Esophagus muscularis mucosa (tissue), 4 donors: Measurements from ENCODE around the gene DACT2. TPM values are rescaled to one million over a fixed set of nuclear protein-coding genes. Genes with fewer than 3 reads are reported as not detected.

Experiments used
- DNase-seq: peaks from one replicate; pipeline ENCODE4 v3.0.0-alpha.2; 2017; ENCODE audit errors: extremely low spot score
- H3K27ac ChIP-seq, 4 donors: fragments of 200-600 bp; sonication (generic); replicated peaks in 1 of 4; 1 replicate in 3 of 4; 2 replicates in 1 of 4; pipeline ENCODE4 v1.5.1; 2016 to 2019; ENCODE audit warnings: mild to moderate bottlenecking in 1 of 4
- H3K27me3 ChIP-seq, 4 donors: fragments of 200-600 bp; sonication (generic); one replicate each; pipeline versions ENCODE4 v1.5.1 to v1.6.0; 2016 to 2019
- H3K36me3 ChIP-seq, 4 donors: fragments of 200-600 bp; sonication (generic); one replicate each; pipeline ENCODE4 v1.5.1; 2016 to 2019
- H3K4me1 ChIP-seq, 4 donors: fragments of 200-600 bp; sonication (generic); one replicate each; pipeline ENCODE4 v1.5.1; 2016 to 2019
- H3K4me3 ChIP-seq, 4 donors: fragments of 200-600 bp; sonication (generic); 1 replicate in 2 of 4; 2 replicates in 2 of 4; pipeline ENCODE4 v1.5.1; 2016 to 2019; ENCODE audit warnings: mild to moderate bottlenecking in 4 of 4, moderate library complexity in 1 of 4
- H3K9me3 ChIP-seq, 4 donors: fragments of 200-600 bp; sonication (generic); 1 replicate in 3 of 4; 2 replicates in 1 of 4; pipeline ENCODE4 v1.5.1; 2016 to 2019
- CTCF ChIP-seq, 3 experiments: fragments of 200-600 bp in 2 of 3; fragments of 450-650 bp in 1 of 3; sonication (generic) in 2 of 3; IDR thresholded peaks; one replicate each; pipeline ENCODE4 v1.5.1; 2017 to 2019; ENCODE audit warnings: antibody characterized with exemption in 3 of 3, mild to moderate bottlenecking in 2 of 3, moderate library complexity in 1 of 3
- EP300 ChIP-seq: sonication (generic); formaldehyde crosslinking; IDR thresholded peaks from one replicate; pipeline ENCODE4 v1.6.1; 2017; ENCODE audit warnings: antibody characterized with exemption
- POLR2A ChIP-seq: fragments of 450-650 bp; IDR thresholded peaks from one replicate; pipeline ENCODE4 v1.6.1; 2017; ENCODE audit warnings: antibody characterized with exemption, moderate library complexity, mild to moderate bottlenecking, low read depth
- POLR2AphosphoS5 ChIP-seq, 2 donors: sonication (generic); formaldehyde crosslinking; IDR thresholded peaks; one replicate each; pipeline ENCODE4 v1.6.1; 2017; ENCODE audit warnings: antibody characterized with exemption in 2 of 2
- WGBS: methylation state at CpG from one replicate; pipeline ENCODE4 v1.1.5; 2018; 5-methylcytosine and 5-hydroxymethylcytosine counted together
- intact Hi-C: fragments of 100-400 bp; cut with DNase I; formaldehyde crosslinking; loops from one replicate; pipeline ENCODE4 v1.15.1; 2023
- total RNA-seq, 4 donors: library from RNA; depleted of rRNA; stranded (reverse); fragments of >200 nt; gene quantifications; one replicate each; pipeline versions ENCODE4 v1.1.0 to v1.2.1, GENCODE V29; 2016

Gene DACT2
- total RNA-seq, 4 donors from 2014 or later: 0.83 to 2.5 (median 1.3) TPM

GRCh38 chr6:168310403-168310802 is 9.2 kb downstream of the DACT2 start:
- intact Hi-C loops: no loop called here
- no peak overlapping the region for H3K27ac ChIP-seq
- TF ChIP-seq POLR2AphosphoS5 (IDR thresholded peaks at IDR 0.05) (no peak), EP300 (no peak), POLR2A (no peak), CTCF (IDR thresholded peaks at IDR 0.05) (no peak)
- 58% methylated on average over 1 of the region's 11 CpGs for WGBS
- H3K36me3 ChIP-seq: no peaks in the 10 kb centered on the region
- no peak overlapping the region for H3K4me3 ChIP-seq
- no peaks in the 10 kb centered on the region for H3K9me3 ChIP-seq
- DNase-seq: no peak
- H3K4me1 ChIP-seq: peaks cover 0 to 3% (median 0%) of the 10 kb centered on the region in 4 donors
- peaks cover 0 to 42% (median 0%) of the 10 kb centered on the region in 4 donors for H3K27me3 ChIP-seq

GRCh38 chr6:168309997-168310396 is 9.6 kb downstream of the DACT2 start:
- Histone ChIP-seq H3K4me1 (peaks cover 0 to 2% (median 0%) of the 10 kb centered on the region in 4 donors), H3K36me3 (no peaks in the 10 kb centered on the region), H3K27me3 (peaks cover 0 to 38% (median 0%) of the 10 kb centered on the region in 4 donors), H3K27ac (no peak overlapping the region), H3K9me3 (no peaks in the 10 kb centered on the region), H3K4me3 (no peak overlapping the region)
- TF ChIP-seq EP300 (no peak), POLR2A (no peak), POLR2AphosphoS5 (IDR thresholded peaks at IDR 0.05) (no peak), CTCF (IDR thresholded peaks at IDR 0.05) (no peak)
- DNase-seq: no peak
- 100% methylated on average over 4 of the region's 15 CpGs for WGBS
- intact Hi-C loops: no loop called here

- Histone ChIP-seq H3K27ac (no peak overlapping the region), H3K4me1 (no peaks in the 10 kb centered on the region), H3K27me3 (peaks cover 0 to 31% (median 0%) of the 10 kb centered on the region in 4 donors), H3K36me3 (no peaks in the 10 kb centered on the region), H3K9me3 (no peaks in the 10 kb centered on the region), H3K4me3 (no peak overlapping the region)
- 96% methylated on average over 30 of the region's 30 CpGs for WGBS
- intact Hi-C loops: no loop called here
- no peak for DNase-seq
- no peak for TF ChIP-seq CTCF (IDR thresholded peaks at IDR 0.05)
- no peak for TF ChIP-seq EP300
- no peak for TF ChIP-seq POLR2AphosphoS5 (IDR thresholded peaks at IDR 0.05)
- no peak for TF ChIP-seq POLR2A
These were observed 10.4 kb downstream of the DACT2 start for GRCh38 chr6:168309183-168309582.

GRCh38 chr6:168308390-168309144 is 11.0 kb downstream of the DACT2 start:
- Histone ChIP-seq H3K9me3 (no peaks in the 10 kb centered on the region), H3K4me3 (no peak overlapping the region), H3K27ac (no peak overlapping the region), H3K4me1 (no peaks in the 10 kb centered on the region), H3K36me3 (no peaks in the 10 kb centered on the region), H3K27me3 (peaks cover 0 to 25% (median 0%) of the 10 kb centered on the region in 4 donors)
- no peak for DNase-seq
- 97% methylated on average over 29 of the region's 35 CpGs for WGBS
- no peak for TF ChIP-seq EP300
- TF ChIP-seq CTCF (IDR thresholded peaks at IDR 0.05): no peak
- TF ChIP-seq POLR2AphosphoS5 (IDR thresholded peaks at IDR 0.05): no peak
- intact Hi-C loops: no loop called here

GRCh38 chr6:168307695-168308021 is 11.9 kb downstream of the DACT2 start:
- Histone ChIP-seq H3K4me1 (no peaks in the 10 kb centered on the region), H3K27me3 (peaks cover 0 to 16% (median 0%) of the 10 kb centered on the region in 4 donors), H3K27ac (no peak overlapping the region), H3K36me3 (no peaks in the 10 kb centered on the region), H3K9me3 (no peaks in the 10 kb centered on the region), H3K4me3 (no peak overlapping the region)
- 98% methylated on average over 19 of the region's 22 CpGs for WGBS
- TF ChIP-seq POLR2AphosphoS5 (IDR thresholded peaks at IDR 0.05) (no peak), EP300 (no peak), POLR2A (no peak), CTCF (IDR thresholded peaks at IDR 0.05) (no peak)
- no peak for DNase-seq
- intact Hi-C loops: no loop called here
